Panc1 (cell line): ENCODE data around the gene CHIC2. TPM values are rescaled to one million over a fixed set of nuclear protein-coding genes. Genes with fewer than 3 reads are reported as not detected.

Source experiments
- ATAC-seq: fragments of 200-7000 bp; cut with Tn5 transposase; 2 replicates; pipeline ENCODE4 v1.9.1; 2020; ENCODE audit warnings: mild to moderate bottlenecking, moderate library complexity
- BruUV-seq: library from RNA; stranded (reverse); fragments of 400-500 nt; replicated peaks from 2 replicates; lab custom pipeline; 2021; lab: Mats Ljungman, UMichigan
- CTCF ChIA-PET: fragments of 300-600 bp; sonication (Branson Sonifier 250); formaldehyde crosslinking; loops from one replicate; lab custom pipeline; 2022; ENCODE audit warnings: antibody characterized with exemption; lab: Charles Lee
- POLR2A ChIA-PET: fragments of 300-600 bp; sonication (Branson Sonifier 250); formaldehyde crosslinking; loops from one replicate; lab custom pipeline; 2022; ENCODE audit warnings: antibody characterized with exemption; lab: Charles Lee
- DNase-seq: peaks from one replicate; pipeline ENCODE4 v3.0.0-alpha.2; 2010; ENCODE audit warnings: low read depth, low spot score
- H3K27ac ChIP-seq: 2 replicates; pipeline ENCODE4 v1.5.1; 2011; ENCODE audit warnings: mild to moderate bottlenecking, low read length, inconsistent platforms
- H3K27me3 ChIP-seq: fragments of 200-500 bp; sonication (Bioruptor generic); 2 replicates; pipeline ENCODE4 v1.6.0; 2014; ENCODE audit warnings: low read length, inconsistent platforms; ENCODE audit not compliant: control insufficient read depth, insufficient read depth
- H3K36me3 ChIP-seq: fragments of 200-500 bp; sonication (Bioruptor generic); 2 replicates; pipeline ENCODE4 v1.5.1; 2014; ENCODE audit warnings: inconsistent platforms, mild to moderate bottlenecking, low read length, moderate library complexity; ENCODE audit not compliant: control insufficient read depth, insufficient read depth
- H3K4me1 ChIP-seq: 2 replicates; pipeline ENCODE4 v1.5.1; 2011; ENCODE audit warnings: inconsistent platforms, mild to moderate bottlenecking, low read length, moderate library complexity; ENCODE audit not compliant: control insufficient read depth, insufficient read depth
- H3K4me3 ChIP-seq, 2 experiments: 2 replicates each; pipeline ENCODE4 v1.5.1; 2011 to 2012; ENCODE audit warnings: low read depth in 2 of 2, low read length in 2 of 2, mild to moderate bottlenecking in 2 of 2, inconsistent platforms in 1 of 2, moderate library complexity in 1 of 2
- H3K9me3 ChIP-seq: fragments of 200-500 bp; sonication (Bioruptor generic); 2 replicates; pipeline ENCODE4 v1.5.1; 2014; ENCODE audit warnings: low read depth, mild to moderate bottlenecking, inconsistent platforms, low read length, moderate library complexity; ENCODE audit not compliant: control insufficient read depth, insufficient read depth
- POLR2AphosphoS5 ChIP-seq: IDR thresholded peaks from 2 replicates; pipeline ENCODE4 v1.6.1; 2012; ENCODE audit warnings: mild to moderate bottlenecking, low read depth, low read length, moderate library complexity
- SIN3A ChIP-seq: IDR thresholded peaks from 2 replicates; pipeline ENCODE4 v1.6.1; 2012; ENCODE audit warnings: low read depth, mild to moderate bottlenecking, low read length, moderate library complexity, borderline replicate concordance; ENCODE audit not compliant: insufficient read depth
- TCF7L2 ChIP-seq: IDR thresholded peaks from 2 replicates; pipeline ENCODE4 v1.6.1; 2011; ENCODE audit warnings: mild to moderate bottlenecking, low read depth, low read length, inconsistent platforms
- in situ Hi-C: cut with HindIII; loops from 2 replicates; pipeline ENCODE4 v1.10.0; 2016; ENCODE audit warnings: low sequenced_read_pairs, low pct_unique_long_range_greater_than_20kb
- intact Hi-C: fragments of 100-400 bp; cut with micrococcal nuclease; formaldehyde crosslinking; loops from one replicate; pipeline ENCODE4 v1.10.0; 2022; ENCODE audit not compliant: unreplicated experiment
- total RNA-seq: library from RNA; stranded (reverse); gene quantifications from one replicate; pipeline ENCODE4 v1.2.1, GENCODE V29; 2021; ENCODE audit not compliant: unreplicated experiment
- TF ChIP-seq, protein P1 (sequence below): fragments of 450-650 bp; IDR thresholded peaks from 2 replicates; pipeline ENCODE4 v1.5.1; 2017; ENCODE audit warnings: mild to moderate bottlenecking
- TF ChIP-seq, protein P2 (sequence below), 2 experiments: IDR thresholded peaks; 2 replicates each; pipeline ENCODE4 v1.6.1; 2011 to 2012; ENCODE audit warnings: low read depth in 2 of 2, control low read depth in 1 of 2, low read length in 1 of 2, mild to moderate bottlenecking in 1 of 2, moderate library complexity in 1 of 2; ENCODE audit not compliant: insufficient read depth in 1 of 2

CHIC2 gene
- total RNA-seq, 1 experiment from 2014 or later: 10.3 TPM

DNA sequence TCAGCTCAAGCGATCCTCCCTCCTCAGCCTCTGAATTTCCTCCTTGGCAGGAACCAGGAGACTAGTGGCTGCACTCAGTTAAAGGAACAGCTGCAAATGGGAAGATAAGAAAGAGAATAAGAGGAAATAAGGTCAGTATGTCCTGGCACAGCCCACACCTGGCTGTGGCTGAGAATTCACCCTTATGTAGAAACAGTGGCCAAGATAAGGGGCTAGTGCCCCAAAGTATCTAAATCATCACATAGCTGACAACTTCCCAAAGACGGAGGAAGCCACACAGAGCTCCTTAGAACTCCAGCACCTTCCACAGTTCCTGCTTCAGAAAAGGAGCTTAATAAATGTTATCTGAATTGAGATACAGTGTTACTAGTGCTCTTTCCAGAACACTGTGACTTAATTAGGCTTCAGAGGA is 2.3 kb upstream of the CHIC2 start:
- peaks cover 15% of the 10 kb centered on the region for H3K4me1 ChIP-seq
- H3K9me3 ChIP-seq: no peaks in the 10 kb centered on the region
- no peaks in the 10 kb centered on the region; the same call in 1 of the 2 replicates for H3K36me3 ChIP-seq
- no peak for ATAC-seq
- BruUV-seq: no TSS peak
- DNase-seq: no peak
- H3K27ac ChIP-seq: no peak overlapping the region; the same call in 1 of the 2 replicates
- CTCF ChIA-PET: no interaction called here
- intact Hi-C loops (no loop called here), in situ Hi-C loops (no loop called here)
- H3K4me3 ChIP-seq: no peak overlapping the region
- POLR2A ChIA-PET: no interaction called here
- TF ChIP-seq SIN3A: no peak
- TF ChIP-seq POLR2AphosphoS5: no peak
- TF ChIP-seq, protein P1, sequence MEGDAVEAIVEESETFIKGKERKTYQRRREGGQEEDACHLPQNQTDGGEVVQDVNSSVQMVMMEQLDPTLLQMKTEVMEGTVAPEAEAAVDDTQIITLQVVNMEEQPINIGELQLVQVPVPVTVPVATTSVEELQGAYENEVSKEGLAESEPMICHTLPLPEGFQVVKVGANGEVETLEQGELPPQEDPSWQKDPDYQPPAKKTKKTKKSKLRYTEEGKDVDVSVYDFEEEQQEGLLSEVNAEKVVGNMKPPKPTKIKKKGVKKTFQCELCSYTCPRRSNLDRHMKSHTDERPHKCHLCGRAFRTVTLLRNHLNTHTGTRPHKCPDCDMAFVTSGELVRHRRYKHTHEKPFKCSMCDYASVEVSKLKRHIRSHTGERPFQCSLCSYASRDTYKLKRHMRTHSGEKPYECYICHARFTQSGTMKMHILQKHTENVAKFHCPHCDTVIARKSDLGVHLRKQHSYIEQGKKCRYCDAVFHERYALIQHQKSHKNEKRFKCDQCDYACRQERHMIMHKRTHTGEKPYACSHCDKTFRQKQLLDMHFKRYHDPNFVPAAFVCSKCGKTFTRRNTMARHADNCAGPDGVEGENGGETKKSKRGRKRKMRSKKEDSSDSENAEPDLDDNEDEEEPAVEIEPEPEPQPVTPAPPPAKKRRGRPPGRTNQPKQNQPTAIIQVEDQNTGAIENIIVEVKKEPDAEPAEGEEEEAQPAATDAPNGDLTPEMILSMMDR: no peak
- TF ChIP-seq, protein P2, sequence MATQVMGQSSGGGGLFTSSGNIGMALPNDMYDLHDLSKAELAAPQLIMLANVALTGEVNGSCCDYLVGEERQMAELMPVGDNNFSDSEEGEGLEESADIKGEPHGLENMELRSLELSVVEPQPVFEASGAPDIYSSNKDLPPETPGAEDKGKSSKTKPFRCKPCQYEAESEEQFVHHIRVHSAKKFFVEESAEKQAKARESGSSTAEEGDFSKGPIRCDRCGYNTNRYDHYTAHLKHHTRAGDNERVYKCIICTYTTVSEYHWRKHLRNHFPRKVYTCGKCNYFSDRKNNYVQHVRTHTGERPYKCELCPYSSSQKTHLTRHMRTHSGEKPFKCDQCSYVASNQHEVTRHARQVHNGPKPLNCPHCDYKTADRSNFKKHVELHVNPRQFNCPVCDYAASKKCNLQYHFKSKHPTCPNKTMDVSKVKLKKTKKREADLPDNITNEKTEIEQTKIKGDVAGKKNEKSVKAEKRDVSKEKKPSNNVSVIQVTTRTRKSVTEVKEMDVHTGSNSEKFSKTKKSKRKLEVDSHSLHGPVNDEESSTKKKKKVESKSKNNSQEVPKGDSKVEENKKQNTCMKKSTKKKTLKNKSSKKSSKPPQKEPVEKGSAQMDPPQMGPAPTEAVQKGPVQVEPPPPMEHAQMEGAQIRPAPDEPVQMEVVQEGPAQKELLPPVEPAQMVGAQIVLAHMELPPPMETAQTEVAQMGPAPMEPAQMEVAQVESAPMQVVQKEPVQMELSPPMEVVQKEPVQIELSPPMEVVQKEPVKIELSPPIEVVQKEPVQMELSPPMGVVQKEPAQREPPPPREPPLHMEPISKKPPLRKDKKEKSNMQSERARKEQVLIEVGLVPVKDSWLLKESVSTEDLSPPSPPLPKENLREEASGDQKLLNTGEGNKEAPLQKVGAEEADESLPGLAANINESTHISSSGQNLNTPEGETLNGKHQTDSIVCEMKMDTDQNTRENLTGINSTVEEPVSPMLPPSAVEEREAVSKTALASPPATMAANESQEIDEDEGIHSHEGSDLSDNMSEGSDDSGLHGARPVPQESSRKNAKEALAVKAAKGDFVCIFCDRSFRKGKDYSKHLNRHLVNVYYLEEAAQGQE (IDR thresholded peaks at IDR 0.05; ENCODE audit: insufficient read depth in 1 of 2, low read depth in 2 of 2, low read length in 1 of 2): no peak
- no peak for TF ChIP-seq TCF7L2
- H3K27me3 ChIP-seq: no peaks in the 10 kb centered on the region

DNA sequence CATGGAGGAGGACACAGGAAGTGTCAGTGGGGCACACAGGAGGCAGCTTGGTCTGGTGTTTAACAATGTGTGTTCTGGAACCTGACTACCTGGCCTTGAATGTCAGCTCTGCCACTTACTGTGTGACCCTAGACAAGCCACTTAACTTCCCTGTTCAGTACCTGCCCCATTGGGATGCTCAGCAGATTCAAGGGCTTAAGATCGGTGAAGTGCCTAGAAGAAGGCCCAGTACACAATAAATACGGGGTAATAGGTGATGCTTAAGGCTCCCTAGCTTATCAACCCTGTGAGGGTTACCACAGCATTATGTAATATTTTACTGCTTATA is 1.6 kb upstream of the CHIC2 start:
- no TSS peak for BruUV-seq
- ATAC-seq (no peak), DNase-seq (no peak)
- Histone ChIP-seq H3K4me3 (no peak overlapping the region), H3K27me3 (no peaks in the 10 kb centered on the region), H3K9me3 (no peaks in the 10 kb centered on the region), H3K27ac (peak overlapping the region; percentile 45; the same call in 1 of the 2 replicates), H3K36me3 (no peaks in the 10 kb centered on the region; the same call in 1 of the 2 replicates), H3K4me1 (peaks cover 15% of the 10 kb centered on the region)
- CTCF ChIA-PET: no interaction called here
- no peak for TF ChIP-seq POLR2AphosphoS5
- TF ChIP-seq, protein P1: no peak
- TF ChIP-seq, protein P2 (IDR thresholded peaks at IDR 0.05; ENCODE audit: insufficient read depth in 1 of 2, low read depth in 2 of 2, low read length in 1 of 2): no peak
- no peak for TF ChIP-seq SIN3A
- TF ChIP-seq TCF7L2: no peak
- intact Hi-C loops: no loop called here
- in situ Hi-C loops: no loop called here
- POLR2A ChIA-PET: interaction anchor here (0.5 kb wide), 1 partner anchor 26 kb away, joined by 12 read pairs; no protein-coding TSS in a partner anchor
